Activated effector memory CD4-positive, alpha-beta T cell treated with anti-CD3 and anti-CD28 coated beads, Interleukin-2, amount 50 U/mL, for 16 hours (primary cell): Measurements from ENCODE around the gene SMYD2.

Source experiments
- DNase-seq: peaks from one replicate; pipeline ENCODE4 v3.0.0-alpha.2; 2020

The SMYD2 gene

GRCh38 chr1:214303141-214303930 lies 22.4 kb downstream of the SMYD2 start:
- no peak for DNase-seq

DNA sequence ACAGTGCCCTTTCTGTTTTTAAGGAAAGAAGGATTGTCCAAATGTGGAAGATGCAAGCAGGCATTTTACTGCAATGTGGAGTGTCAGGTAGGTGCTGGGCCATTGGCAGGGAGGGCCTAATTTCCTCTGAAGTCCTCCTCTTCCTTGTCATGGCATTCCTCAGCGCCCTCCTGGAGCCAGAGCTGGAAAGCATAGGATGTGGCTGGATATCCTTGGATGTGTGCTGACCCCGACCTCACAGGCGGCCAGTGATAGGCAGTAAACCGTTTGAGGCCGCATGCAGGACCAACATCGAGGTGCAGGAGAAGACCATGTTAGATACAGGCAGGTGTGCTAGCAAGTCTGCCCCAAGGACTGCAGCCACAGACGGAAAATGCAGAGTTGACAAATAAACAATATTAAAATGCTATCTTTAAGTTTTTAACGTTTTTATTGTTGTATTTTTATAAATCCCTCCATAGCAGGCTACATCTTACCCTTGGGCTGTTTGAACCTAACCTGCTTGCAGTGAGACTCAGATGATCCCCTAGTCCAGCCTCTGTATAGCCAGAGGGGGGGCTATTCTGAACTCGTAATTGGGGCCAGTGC lies 24.3 kb downstream of the SMYD2 start:
- DNase-seq = no peak

DNA sequence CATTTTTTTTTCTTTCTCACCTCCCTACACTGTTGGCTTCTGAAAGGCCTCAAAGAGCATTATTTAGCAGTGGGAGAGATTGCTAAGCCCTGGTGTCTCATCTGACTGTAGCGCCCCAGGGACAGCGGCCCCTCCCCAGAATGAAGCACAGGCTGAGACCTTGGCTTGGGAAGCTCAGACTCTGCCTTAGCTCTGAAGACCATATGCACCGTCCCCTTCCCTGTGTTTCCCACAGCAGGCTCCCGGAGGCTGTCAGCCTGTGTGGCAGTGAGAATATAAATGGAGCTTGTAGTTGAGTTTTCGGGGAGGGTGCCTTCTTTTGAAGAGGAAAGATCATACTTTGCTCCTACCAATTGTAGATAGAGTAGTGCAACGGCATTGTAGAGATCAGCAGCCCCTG lies 25.3 kb downstream of the SMYD2 start:
- DNase-seq = no peak

DNA sequence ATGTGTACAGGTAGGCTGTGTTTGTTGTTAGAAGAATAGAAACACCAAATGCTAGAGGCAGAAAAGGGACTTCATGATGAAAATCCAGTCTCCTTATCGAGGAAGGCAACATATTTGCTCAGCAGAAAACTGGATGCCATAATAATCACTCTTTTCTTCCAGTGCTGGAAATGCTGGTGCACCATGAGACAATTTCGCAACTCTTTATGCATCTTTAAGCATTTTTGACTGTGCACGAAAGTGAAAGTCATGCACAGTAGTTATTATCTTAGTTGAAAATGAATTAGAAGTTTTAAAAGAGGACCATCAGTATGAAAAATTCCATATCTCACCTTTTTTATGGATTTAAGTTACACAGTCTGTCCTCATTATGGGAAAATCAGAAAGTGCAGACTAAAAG lies 29.1 kb downstream of the SMYD2 start:
- DNase-seq = no peak

DNA sequence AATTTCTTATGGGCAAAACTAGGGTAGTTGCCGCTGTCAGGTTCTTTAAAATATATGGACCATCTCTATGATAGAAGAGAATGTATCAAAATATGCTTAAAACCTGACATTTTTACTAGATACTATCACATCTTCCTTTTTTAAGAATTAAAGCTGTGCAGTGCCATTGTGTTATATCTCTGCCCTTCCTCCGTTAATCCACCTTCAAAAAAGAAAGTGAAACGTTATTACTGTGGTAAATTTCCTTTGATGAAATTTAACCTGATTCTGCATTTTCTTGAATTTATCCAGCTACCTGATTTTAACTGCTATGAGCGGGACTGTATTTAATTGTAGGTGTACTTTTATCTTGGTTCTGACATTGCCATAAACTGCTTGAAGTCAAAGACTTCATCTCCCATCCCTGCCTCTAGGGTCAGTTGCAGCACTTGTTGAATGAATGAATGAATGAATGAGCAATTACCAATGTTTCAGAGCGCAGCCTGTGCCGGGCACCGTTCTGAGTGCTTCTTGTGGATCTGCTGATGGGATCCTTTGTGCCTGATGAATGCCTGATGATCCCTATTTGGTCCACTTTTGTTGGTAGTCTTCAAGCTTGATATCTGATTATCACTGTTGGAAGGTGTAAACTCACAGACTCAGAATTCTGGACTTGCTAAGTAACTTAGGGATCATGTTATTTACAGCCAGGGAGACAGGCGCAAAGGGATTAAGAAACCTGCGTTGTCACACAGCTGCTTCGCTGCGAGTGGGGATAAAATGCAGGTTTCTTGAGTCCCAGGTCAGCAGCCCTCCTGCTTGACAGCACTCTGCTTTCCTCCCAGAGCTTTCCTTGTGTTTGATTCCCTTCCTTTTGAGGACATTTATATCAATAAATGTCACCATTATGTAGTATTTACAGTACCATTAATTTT lies 30.1 kb downstream of the SMYD2 start:
- no peak for DNase-seq

- no peak for DNase-seq
Measured at GRCh38 chr1:214312530-214313051, 31.6 kb downstream of the SMYD2 start.

DNA sequence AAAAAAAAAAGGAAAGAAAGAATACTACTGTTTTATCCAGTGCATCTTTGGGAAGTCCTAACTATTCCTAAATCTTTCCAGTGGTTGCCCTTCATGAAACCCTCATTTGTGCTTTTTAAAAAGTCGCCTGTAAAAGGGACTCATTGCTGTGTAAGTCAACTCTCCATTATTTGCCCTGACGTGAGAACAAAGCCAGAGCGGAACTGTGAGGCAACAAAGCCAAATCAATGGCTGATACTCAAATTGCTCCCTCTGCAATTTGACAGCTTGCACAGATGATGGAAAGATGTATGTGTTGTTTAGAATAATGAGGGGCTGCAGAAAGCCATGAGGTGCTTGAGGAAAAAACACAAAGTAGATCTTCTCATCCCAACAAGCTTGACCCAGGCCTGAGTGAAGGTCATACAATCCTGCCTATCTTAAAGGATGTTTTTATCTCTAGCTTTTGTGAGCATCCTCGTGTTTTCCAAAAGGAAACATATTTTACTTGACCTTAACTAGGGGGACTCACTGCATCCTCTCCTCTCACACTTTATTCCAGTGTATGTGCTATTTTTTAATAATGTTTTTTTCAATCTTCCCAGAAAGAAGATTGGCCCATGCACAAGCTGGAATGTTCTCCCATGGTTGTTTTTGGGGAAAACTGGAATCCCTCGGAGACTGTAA lies 33.4 kb downstream of the SMYD2 start:
- no peak for DNase-seq

DNA sequence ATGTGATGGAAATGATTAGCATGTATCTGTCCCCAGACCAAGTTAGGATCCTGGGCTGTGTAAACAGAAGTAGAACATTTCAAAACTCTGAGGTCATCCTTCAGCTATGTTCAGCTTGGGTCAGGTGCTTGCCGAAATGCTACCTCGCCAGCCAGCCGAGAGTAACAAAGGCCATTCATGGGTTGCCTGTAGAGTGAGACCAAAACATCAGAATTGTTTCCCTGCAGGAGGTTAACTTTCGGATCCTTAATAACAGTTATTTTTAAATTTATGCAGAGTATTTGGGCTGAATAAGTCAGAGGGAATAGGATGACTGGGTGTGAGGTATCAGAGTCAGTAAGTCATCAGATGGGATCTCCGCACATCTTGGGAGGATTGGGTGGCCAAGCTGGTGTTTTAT lies 35.6 kb downstream of the SMYD2 start:
- DNase-seq = no peak

DNA sequence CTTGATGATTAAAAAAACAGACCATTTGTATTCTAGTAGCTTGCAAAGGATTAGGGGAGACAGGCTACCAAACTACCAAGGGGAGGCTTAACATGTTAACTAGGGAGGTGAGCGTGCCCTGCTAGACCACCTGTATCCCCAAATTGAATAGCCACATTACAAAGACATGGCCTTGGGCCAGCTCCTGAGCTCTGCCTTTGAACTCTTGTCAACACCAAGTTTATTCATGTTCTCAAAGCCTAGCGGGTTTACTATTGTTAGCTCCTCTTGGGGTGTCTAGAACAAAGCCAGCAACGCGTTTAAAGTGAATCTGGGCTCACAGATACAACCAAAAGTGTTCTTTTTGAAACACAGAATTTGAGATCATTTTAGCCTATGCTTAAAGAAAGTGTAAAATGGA lies 36.3 kb downstream of the SMYD2 start:
- no peak for DNase-seq

DNA sequence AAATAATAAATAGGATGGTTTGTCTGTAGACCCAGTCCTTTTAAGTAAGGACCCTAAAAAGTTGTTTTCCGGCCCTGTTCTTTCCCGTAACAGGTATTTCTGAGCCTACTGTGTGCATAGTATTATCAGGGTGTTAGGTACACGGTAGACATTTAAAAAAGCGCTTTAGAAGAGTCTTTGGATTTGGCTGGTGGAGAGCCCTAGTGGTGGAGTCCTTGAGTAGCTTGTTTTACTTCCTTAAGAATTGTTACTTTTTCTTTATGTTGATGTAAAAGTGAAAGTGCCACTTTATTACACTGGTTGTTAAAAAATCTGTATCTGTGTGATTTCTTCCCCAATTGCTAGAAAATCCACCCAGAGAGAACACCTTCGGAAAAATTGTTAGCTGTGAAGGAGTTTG lies 36.8 kb downstream of the SMYD2 start:
- no peak for DNase-seq

- DNase-seq = no peak
Measured at GRCh38 chr1:214318356-214318755, 37.4 kb downstream of the SMYD2 start.

- DNase-seq = no peak
Measured at GRCh38 chr1:214318956-214319736, 38.2 kb downstream of the SMYD2 start.

DNA sequence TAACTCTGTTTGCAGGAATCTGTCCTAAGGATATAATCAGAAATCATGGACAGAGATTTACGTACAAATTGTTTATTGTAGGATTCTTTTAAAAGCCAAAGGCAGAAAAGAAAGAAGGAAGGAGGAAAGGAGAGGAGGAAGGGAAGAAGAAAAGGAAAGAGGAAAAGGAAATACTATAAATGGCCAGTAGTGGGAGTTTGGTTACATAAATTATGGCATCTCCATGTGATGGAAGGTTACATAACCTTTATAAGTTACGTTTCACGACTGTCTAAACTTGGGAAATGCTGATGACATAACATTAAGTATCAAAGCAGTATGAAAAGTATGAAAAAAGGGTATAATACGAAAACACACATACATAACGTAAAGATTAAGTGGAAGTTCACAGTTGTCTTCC lies 39.0 kb downstream of the SMYD2 start:
- no peak for DNase-seq

- DNase-seq = no peak
Measured at GRCh38 chr1:214321705-214322453, 40.9 kb downstream of the SMYD2 start.

DNA sequence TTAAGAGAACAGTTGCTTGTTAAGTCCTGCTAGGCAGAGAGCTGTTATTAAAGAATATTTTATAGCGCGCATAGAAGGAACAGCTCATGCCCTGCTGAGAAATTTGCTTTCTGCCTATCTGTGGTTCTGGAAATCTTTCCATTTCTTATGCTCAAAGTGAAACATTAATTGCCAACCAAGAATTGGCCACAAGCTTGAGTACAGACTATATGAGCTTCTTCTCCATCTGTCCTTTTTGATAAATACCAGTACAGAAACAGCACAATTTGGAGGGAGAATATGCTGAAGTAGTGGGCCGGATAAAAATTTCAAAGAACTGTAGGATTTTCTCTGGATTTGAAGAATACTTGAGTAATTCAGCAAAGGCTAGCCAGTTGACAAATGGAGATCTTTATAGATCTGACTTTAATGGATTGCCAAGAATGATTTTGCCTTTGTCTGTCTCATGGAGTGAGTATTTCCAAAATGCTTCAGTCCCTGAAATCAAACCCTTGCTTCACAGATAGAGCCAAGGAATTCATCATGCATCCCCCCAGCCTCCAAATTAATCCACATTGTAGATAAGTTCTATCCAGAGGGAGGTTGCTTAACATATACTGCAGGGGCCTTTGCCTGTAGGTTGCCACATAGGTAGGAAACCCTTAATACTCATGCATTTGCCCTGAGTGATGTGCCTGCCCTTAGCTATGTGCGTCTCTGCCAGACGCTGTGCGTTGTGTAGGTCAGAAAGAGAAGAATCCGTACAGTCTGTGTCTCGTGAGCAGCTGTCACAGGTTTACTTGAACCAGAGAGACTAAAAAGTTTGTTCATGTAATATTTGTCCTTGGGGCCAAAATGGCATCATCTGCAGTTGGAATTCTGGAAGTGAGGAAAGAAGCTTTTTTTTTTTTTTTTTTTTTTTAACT lies 44.2 kb downstream of the SMYD2 start:
- no peak for DNase-seq

- no peak for DNase-seq
Measured at GRCh38 chr1:214326406-214326805, 45.4 kb downstream of the SMYD2 start.

DNA sequence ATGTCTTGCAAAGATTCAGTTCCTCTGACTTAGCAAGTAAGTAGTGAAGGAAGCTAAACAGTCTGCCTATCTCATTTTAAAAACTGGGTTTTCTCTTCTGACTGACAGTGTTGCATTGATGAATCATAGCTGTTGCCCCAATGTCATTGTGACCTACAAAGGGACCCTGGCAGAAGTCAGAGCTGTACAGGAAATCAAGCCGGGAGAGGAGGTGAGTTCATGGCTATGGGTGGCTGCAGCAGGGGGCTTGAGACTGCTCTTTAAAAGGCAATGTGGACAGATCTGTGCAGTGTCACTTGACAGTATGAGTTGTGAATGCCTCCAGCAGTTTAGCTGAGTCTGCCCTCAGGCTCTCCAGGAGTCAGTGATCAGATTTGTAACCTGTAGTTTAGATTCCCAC lies 46.6 kb downstream of the SMYD2 start:
- no peak for DNase-seq

- peak; percentile 90 for DNase-seq
Measured at GRCh38 chr1:214328770-214329469, 48.0 kb downstream of the SMYD2 start.

- no peak for DNase-seq
Measured at GRCh38 chr1:214329470-214330220, 48.7 kb downstream of the SMYD2 start.
